HG02678 (cell line): ENCODE data around the gene SLC10A3.
A peak's percentile ranks its signal among the peaks of the same experiment; 100 is the strongest.

Source experiments
- ATAC-seq: cut with Tn5 transposase; IDR thresholded peaks from one replicate; pipeline ENCODE4 v1.9.1; 2021; ENCODE audit warnings: mild to moderate bottlenecking, moderate library complexity; ENCODE audit not compliant: unreplicated experiment

The SLC10A3 gene, protein sequence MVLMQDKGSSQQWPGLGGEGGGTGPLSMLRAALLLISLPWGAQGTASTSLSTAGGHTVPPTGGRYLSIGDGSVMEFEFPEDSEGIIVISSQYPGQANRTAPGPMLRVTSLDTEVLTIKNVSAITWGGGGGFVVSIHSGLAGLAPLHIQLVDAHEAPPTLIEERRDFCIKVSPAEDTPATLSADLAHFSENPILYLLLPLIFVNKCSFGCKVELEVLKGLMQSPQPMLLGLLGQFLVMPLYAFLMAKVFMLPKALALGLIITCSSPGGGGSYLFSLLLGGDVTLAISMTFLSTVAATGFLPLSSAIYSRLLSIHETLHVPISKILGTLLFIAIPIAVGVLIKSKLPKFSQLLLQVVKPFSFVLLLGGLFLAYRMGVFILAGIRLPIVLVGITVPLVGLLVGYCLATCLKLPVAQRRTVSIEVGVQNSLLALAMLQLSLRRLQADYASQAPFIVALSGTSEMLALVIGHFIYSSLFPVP

GRCh38 chrX:154490414-154491083 lies at the start of gene SLC10A3:
SLC10A3 (minus strand) TSS chrX:154490629; CDS start chrX:154488940, 1,689 bp downstream.
- ATAC-seq, result peak; percentile 82

GRCh38 chrX:154539077-154539476 lies 48.6 kb upstream of the SLC10A3 start:
- ATAC-seq, result no peak

DNA sequence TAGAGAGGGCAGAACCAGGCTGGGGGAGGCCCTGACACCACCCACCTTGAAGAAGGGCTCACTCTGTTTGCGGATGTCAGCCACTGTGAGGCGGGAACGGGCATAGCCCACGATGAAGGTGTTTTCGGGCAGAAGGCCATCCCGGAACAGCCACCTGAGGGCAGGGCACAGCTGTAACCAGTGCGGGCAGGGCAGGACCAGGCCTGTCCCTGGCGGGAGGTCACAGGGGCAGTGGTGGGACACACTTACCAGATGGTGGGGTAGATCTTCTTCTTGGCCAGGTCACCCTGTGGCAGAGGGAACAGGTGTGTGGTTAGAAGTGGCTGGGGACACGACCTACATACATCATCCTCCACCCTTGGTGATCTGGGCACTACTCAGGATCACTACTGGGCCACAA lies 45.5 kb upstream of the SLC10A3 start:
- no peak for ATAC-seq

- peak; percentile 84 for ATAC-seq
Observed at GRCh38 chrX:154534526-154535322, 44.3 kb upstream of the SLC10A3 start.

DNA sequence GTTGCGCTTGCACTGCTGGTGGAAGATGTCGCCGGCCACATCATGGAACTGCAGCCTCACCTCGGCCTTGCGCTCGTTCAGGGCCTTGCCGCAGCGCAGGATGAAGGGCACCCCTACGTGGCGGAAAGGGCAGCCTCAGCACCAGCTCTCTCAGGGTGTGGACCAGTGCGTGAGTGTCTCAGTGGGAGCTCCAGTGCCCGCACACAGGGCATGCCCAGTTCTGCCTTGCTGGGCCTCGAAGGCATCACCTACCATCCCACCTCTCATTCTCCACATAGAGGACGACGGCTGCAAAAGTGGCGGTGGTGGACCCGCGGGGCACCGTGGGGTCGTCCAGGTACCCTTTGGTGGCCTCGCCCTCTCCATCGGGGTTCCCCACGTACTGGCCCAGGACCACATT lies 42.3 kb upstream of the SLC10A3 start:
- ATAC-seq, result no peak

DNA sequence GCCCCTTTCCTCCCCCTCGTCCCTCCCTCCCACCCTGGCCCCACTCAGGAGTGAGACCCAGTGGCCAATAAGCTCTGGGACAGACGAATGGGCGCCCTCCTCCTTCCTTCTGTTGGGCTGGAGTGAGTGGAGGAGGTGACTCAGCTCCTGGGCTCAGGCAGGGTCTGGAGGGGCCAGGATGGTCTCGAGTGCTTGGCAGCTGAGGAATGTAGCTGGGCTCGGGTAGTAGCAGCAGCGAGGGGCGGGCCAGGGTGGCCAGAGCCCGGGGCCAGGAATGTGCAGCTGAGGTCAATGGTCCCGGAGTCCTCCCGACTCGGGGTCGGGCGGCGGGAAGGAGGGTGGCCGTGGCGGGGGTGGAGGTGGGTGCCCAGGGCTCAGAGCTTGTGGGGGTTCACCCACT lies 41.2 kb upstream of the SLC10A3 start:
- ATAC-seq, result no peak

GRCh38 chrX:154530286-154530685 lies 39.9 kb upstream of the SLC10A3 start:
- ATAC-seq, result no peak

DNA sequence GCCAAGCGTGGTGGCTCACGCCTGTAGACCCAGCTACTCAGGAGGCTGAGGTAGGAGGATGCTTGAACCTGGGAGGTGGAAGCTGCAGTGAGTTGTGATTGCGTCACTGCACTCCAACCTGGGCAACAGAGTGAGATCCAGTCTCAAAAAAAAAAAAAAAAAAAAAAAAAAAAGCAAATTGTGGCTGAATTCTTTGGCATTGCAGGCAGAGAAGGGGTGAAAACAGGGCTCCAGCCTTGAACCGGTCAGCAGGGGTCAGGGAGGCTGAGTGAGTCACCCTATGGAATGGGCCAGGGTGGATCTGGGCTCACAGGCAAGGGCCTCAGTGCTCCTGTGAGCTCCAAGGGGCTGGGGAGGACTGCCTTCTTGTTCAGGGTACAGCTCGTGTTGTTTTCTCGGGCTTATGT lies 38.8 kb upstream of the SLC10A3 start:
- ATAC-seq, result no peak

DNA sequence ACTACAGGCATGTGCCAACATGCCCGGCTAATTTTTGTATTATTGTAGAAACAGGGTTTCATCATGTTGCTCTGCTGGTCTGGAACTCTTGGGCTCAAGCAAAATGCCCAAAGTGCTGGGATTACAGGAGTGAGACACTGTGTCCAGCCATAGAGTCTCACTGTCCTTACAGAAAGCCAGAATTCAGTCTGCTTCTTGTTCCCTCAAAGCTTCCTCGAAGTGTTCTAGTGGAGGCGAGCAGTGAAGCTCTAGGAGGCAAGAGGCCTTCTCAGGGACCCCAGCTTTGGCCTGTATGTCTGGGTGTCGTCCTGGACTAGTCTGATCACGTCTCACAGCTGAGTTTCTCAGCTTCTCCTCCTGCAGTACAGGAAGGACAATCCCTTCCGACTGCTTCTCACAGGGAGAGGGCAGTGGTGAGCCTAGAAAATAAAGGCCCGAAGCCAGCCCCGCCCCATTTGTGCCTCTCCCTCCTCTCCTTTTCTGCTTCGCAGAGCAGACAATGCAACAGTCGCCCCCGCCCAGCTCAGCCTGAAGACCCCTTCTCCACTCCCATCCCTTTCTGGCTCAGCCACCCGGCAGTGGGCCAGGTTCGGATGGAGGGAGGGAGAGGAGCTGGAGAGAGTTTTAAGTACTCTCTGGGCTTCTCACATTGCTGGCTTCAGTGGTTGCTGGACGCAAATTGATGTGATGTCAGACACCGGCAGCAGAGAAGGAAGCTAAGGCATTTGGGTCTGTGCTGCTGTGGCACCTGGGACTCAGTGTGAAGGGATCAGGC lies 36.7 kb upstream of the SLC10A3 start:
- ATAC-seq, result peak; percentile 76

DNA sequence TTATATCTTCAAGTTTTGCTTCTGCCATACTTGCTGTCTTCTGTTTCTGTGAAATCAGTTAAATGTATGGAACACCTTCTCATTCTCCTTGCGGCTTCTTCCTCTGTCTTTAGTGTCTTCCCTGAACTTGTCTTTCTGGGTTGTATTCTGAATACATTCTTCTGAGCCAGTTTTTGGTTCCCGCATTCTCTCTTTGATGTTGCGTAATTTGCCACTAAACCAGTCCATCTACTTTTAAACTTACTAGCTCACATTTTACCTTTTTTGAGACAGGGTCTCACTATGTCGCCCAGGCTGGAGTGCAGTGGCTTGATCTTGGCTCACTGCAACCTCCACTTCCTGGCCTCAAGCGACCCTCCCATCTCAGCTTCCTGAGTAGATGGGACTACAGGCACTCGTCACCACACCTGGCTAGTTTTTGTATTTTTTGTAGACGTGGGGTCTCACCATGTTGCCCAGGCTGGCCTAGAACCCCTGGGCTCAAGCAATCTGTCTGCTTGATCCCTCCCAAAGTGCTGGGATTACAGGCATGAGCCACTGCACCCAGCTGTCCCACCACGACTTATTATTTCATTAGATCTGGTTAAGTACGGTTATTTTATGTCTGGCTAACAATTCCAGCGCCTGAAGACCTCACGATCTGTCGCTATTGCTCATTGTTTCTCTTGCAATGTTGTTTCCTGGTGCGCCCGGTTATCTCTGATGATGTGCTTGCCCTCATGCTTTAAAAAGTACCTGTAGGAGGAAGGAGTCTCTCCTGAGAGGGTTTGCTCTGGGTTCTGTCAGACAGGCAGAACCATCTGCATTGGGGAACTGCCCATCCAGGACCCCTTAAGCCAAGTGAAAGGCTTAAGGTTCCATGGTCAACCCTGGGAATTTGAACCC lies 35.4 kb upstream of the SLC10A3 start:
- no peak for ATAC-seq

GRCh38 chrX:154519389-154519788 lies 29.0 kb upstream of the SLC10A3 start:
- ATAC-seq, result no peak

- ATAC-seq, result no peak
Observed at GRCh38 chrX:154517101-154517781, 26.8 kb upstream of the SLC10A3 start.

DNA sequence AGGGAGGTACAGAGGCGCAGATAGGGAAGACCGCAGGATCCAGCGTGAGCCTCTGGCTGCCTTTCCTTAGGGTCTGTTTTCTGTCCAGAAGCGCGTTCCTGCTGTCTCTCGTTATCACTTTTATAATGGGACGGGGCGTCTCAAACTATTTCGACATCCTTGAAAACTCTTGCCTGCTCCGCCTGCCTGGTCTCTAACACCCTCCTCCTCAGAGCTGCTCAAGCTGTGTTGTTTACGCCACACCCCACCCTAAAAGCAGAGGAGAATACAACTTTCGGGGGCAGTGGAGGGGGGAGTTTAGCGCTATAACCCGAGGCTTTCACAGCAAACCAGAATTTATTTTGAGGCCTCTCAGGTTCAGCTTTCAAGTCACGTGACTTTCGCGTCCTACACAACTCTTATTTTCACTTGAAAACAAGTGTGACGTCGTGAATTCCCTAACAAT lies 26.2 kb upstream of the SLC10A3 start:
- peak; percentile 13 for ATAC-seq

GRCh38 chrX:154515966-154516655 lies 25.7 kb upstream of the SLC10A3 start, which contains the start of gene FAM3A:
FAM3A (minus strand) TSS chrX:154516232; CDS start chrX:154515772, 460 bp downstream.
- ATAC-seq, result peak; percentile 91

DNA sequence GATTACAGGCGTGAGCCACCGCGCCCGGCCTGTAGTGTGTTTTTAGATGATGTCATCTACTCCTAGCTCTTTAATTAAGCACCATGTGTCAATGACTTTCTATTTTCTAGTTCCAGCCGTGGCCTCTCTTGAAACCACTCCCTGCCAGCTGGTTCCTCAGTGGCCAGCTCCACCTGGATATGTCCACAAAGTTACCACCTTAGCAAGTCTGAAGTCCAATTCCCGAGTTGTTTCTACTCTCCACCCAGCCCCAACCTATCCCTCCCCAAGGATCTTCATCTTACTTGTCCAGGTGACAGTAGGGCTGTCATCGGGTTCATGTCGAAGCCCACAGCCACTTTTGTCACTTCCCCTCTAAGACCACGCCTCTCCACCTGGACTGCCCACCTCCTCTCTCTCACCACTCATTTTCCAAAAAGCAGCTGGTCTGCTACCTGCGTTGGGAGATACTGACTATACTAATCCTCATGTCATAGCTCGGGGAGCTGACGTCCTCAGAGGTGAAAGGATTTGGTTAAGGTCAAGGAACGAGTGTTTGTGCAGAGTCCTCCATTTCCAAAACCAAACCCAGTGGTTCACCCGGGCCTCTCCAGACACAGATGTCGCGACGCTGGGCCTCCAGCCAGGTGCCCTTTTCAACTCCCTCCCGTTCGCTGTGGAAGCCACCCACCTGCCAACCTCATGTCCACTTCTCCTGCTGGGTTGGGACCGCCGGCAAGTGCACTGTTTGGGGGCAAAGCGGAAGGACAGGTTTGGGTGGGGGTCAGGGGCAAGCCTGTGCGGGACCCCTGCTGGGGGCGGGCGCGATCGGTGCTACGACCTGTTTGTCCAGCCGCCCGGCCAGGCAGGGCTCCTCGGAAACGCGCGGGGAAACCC lies 24.9 kb upstream of the SLC10A3 start:
- no peak for ATAC-seq

- no peak for ATAC-seq
Observed at GRCh38 chrX:154513716-154514115, 23.3 kb upstream of the SLC10A3 start.

GRCh38 chrX:154512879-154513553 lies 22.6 kb upstream of the SLC10A3 start:
- no peak for ATAC-seq
